ENCODE measurements around the gene DET1. TPM values are rescaled to one million over a fixed set of nuclear protein-coding genes. Genes with fewer than 3 reads are reported as not detected.

Gene DET1
- total and polyA plus RNA-seq, 2 of the 13 experiments (the other 11 are each of a cell fraction or from before 2014, with no cell fraction given), result 2.2 to 4.2 TPM

GRCh38 chr15:88533376-88533775 is 13.1 kb downstream of the DET1 start (continued):
- TF ChIP-seq ZBTB26 (CRISPR knock-in tag; IDR thresholded peaks at IDR 0.05; ENCODE audit: borderline replicate concordance), result no peak
- no peak for TF ChIP-seq FOXC1 (CRISPR knock-in tag; IDR thresholded peaks at IDR 0.05; ENCODE audit: borderline replicate concordance)
- no peak for TF ChIP-seq RFXANK (CRISPR knock-in tag; IDR thresholded peaks at IDR 0.05)
- TF ChIP-seq ZNF546 (CRISPR knock-in tag; conservative IDR thresholded peaks at IDR 0.05), result no peak
- no peak for TF ChIP-seq NFE2 (CRISPR knock-in tag; IDR thresholded peaks at IDR 0.05)
- TF ChIP-seq SP2 (CRISPR knock-in tag; IDR thresholded peaks at IDR 0.05), result no peak
- TF ChIP-seq NFIB (CRISPR knock-in tag; IDR thresholded peaks at IDR 0.05; ENCODE audit: borderline replicate concordance), result no peak

GRCh38 chr15:88529021-88529630 is 17.4 kb downstream of the DET1 start:
- Histone ChIP-seq H2AFZ (ENCODE audit: low read length) (no peak overlapping the region), H3K4me1 (ENCODE audit: insufficient read depth, low read length) (no peaks in the 10 kb centered on the region), H3K4me3 (replicated peaks in 1 of 3; ENCODE audit: insufficient read depth in 1 of 3, low read depth in 2 of 3, low read length in 3 of 3) (no peak overlapping the region), H3K36me3 (replicated peaks in 1 of 2; ENCODE audit: control insufficient read depth in 1 of 2, insufficient read depth in 2 of 2, low read length in 2 of 2) (peaks cover 1 to 16% of the 10 kb centered on the region in 2 experiments; a peak in 1 of 5 replicates), H3K4me2 (ENCODE audit: low read depth, low read length) (no peak overlapping the region), H4K20me1 (ENCODE audit: insufficient read depth, low read length) (no peaks in the 10 kb centered on the region), H3K27me3 (ENCODE audit: control insufficient read depth in 1 of 2, insufficient read depth in 2 of 2, low read length in 2 of 2) (no peaks in the 10 kb centered on the region), H3K79me2 (ENCODE audit: insufficient read depth, low read length) (no peaks in the 10 kb centered on the region), H3K27ac (ENCODE audit: extremely low read length, insufficient read depth, low read length) (no peak overlapping the region), H3K9ac (ENCODE audit: insufficient read depth, low read depth, low read length) (no peak overlapping the region), H3K9me3 (ENCODE audit: low read length) (no peaks in the 10 kb centered on the region)
- CTCF ChIA-PET (ENCODE audit: low intra/inter-chr PET ratio, low total read pairs), result no interaction called here
- no peak for ATAC-seq
- no TSS peak for BruUV-seq (replicated peaks)
- intact Hi-C loops (cut with micrococcal nuclease; ENCODE audit: unreplicated experiment) (no loop called here), in situ Hi-C loops (cut with HindIII; ENCODE audit: extremely low pct_ligation_motif_present, low pct_unique_long_range_greater_than_20kb) (no loop called here)
- DNase-seq (ENCODE audit: low spot score), result no peak
- FAIRE-seq, result no peak
- POLR2A ChIA-PET, result no interaction called here
- 86% methylated on average over 1 of the region's 1 CpG for whole genome bisulfite sequencing (ENCODE audit: low lambda C conversion rate)
- TF ChIP-seq ZNF710 (CRISPR knock-in tag; IDR thresholded peaks at IDR 0.05; ENCODE audit: borderline replicate concordance) (no peak), HNF4G (IDR thresholded peaks at IDR 0.05; ENCODE audit: borderline replicate concordance, low read depth, low read length) (no peak), HNF4G (CRISPR knock-in tag; IDR thresholded peaks at IDR 0.05; ENCODE audit: borderline replicate concordance, low read depth) (no peak), TFE3 (CRISPR knock-in tag; IDR thresholded peaks at IDR 0.05) (no peak), ARNTL (CRISPR knock-in tag; IDR thresholded peaks at IDR 0.05) (no peak), ZNF713 (CRISPR knock-in tag; IDR thresholded peaks at IDR 0.05) (no peak), TFDP1 (CRISPR knock-in tag; IDR thresholded peaks at IDR 0.05; ENCODE audit: borderline replicate concordance) (no peak)
